Keratinocyte (primary cell): ENCODE results near the gene TARBP2. TPM values are rescaled to one million over a fixed set of nuclear protein-coding genes. Genes with fewer than 3 reads are reported as not detected.
A peak's percentile ranks its signal among the peaks of the same experiment; 100 is the strongest.

Source experiments
- DNase-seq: peaks from one replicate; pipeline ENCODE4 v3.0.0-alpha.2; 2011; ENCODE audit warnings: low read depth, missing footprints, low spot score
- FAIRE-seq: peaks from 2 replicates; lab custom pipeline; 2011; peaks lifted over from hg19 to GRCh38; lab: Jason Lieb, UNC
- H2AFZ ChIP-seq: 2 replicates; pipeline ENCODE4 v1.6.0; 2012; ENCODE audit warnings: low read length, control low read depth, inconsistent platforms; ENCODE audit not compliant: control insufficient read depth
- H3K27ac ChIP-seq: 2 replicates; pipeline ENCODE4 v1.5.1; 2011; ENCODE audit warnings: low read length; ENCODE audit not compliant: control insufficient read depth, insufficient read depth
- H3K27me3 ChIP-seq: 3 replicates; pipeline ENCODE4 v1.6.0; 2011; ENCODE audit warnings: low read length; ENCODE audit not compliant: control insufficient read depth, insufficient read depth; ENCODE audit errors: extremely low read depth
- H3K36me3 ChIP-seq, 2 experiments: 2 replicates in 1 of 2; 3 replicates in 1 of 2; pipeline ENCODE4 v1.5.1; 2011; ENCODE audit warnings: low read length in 2 of 2, mild to moderate bottlenecking in 1 of 2; ENCODE audit not compliant: control insufficient read depth in 2 of 2, insufficient read depth in 2 of 2; ENCODE audit errors: extremely low read depth in 1 of 2
- H3K4me1 ChIP-seq: 3 replicates; pipeline ENCODE4 v1.5.1; 2011; ENCODE audit warnings: low read length; ENCODE audit not compliant: control insufficient read depth, insufficient read depth; ENCODE audit errors: extremely low read depth
- H3K4me2 ChIP-seq: 3 replicates; pipeline ENCODE4 v1.6.0; 2011; ENCODE audit warnings: low read depth, low read length; ENCODE audit not compliant: control insufficient read depth, insufficient read depth; ENCODE audit errors: extremely low read depth
- H3K4me3 ChIP-seq, 3 experiments: fragments of 200-600 bp in 1 of 3; sonication (generic) in 1 of 3; 2 replicates in 2 of 3; 3 replicates in 1 of 3; pipeline ENCODE4 v1.5.1; 2011 to 2016; ENCODE audit warnings: low read length in 3 of 3, mild to moderate bottlenecking in 3 of 3, control low read depth in 2 of 3, inconsistent platforms in 1 of 3, low read depth in 1 of 3, mixed read lengths in 1 of 3, mixed run types in 1 of 3, moderate library complexity in 1 of 3; ENCODE audit not compliant: control insufficient read depth in 2 of 3, insufficient read depth in 2 of 3; ENCODE audit errors: extremely low read depth in 1 of 3
- H3K79me2 ChIP-seq: 2 replicates; pipeline ENCODE4 v1.6.0; 2012; ENCODE audit warnings: low read length; ENCODE audit not compliant: control insufficient read depth, insufficient read depth
- H3K9ac ChIP-seq: 3 replicates; pipeline ENCODE4 v1.6.0; 2011; ENCODE audit warnings: low read length; ENCODE audit not compliant: control insufficient read depth, insufficient read depth; ENCODE audit errors: extremely low read depth
- H3K9me1 ChIP-seq: 3 replicates; pipeline ENCODE4 v1.6.0; 2011; ENCODE audit warnings: low read length; ENCODE audit not compliant: control insufficient read depth, insufficient read depth; ENCODE audit errors: extremely low read depth
- H3K9me3 ChIP-seq: 2 replicates; pipeline ENCODE4 v1.5.1; 2012; ENCODE audit warnings: low read depth, low read length; ENCODE audit not compliant: control insufficient read depth
- H4K20me1 ChIP-seq: 3 replicates; pipeline ENCODE4 v1.6.0; 2011; ENCODE audit warnings: low read length; ENCODE audit not compliant: control insufficient read depth, insufficient read depth; ENCODE audit errors: extremely low read depth
- EZH2 ChIP-seq: IDR thresholded peaks from one replicate; pipeline ENCODE4 v1.6.1; 2012; ENCODE audit warnings: inconsistent platforms, mild to moderate bottlenecking, low read length, moderate library complexity
- dilution Hi-C: fragments of 300-500 bp; cut with MboI; formaldehyde crosslinking; loops from one replicate; pipeline ENCODE4 v1.7.0; 2020; ENCODE audit warnings: low sequenced_read_pairs; ENCODE audit not compliant: extremely low pct_ligation_motif_present
- polyA plus RNA-seq, 5 experiments: library from polyadenylated mRNA; depleted of rRNA in 3 of 5; stranded (reverse) in 3 of 5; stranded (forward) in 1 of 5; unstranded in 1 of 5; fragments of >200 nt; gene quantifications; 1 replicate in 1 of 5; 2 replicates in 3 of 5; 3 replicates in 1 of 5; pipeline versions ENCODE4 v1.2.1 to v1.2.3, GENCODE V29; 2011 to 2012; ENCODE audit warnings: missing spikeins in 2 of 5, low read depth in 1 of 5, low replicate concordance in 1 of 5
- TF ChIP-seq, protein P1 (sequence below), 3 experiments: IDR thresholded peaks in 1 of 3; conservative IDR thresholded peaks in 1 of 3; optimal IDR thresholded peaks in 1 of 3; 2 replicates in 2 of 3; 3 replicates in 1 of 3; pipeline versions ENCODE3 to v1.5.1; 2011; ENCODE audit warnings: low read length in 3 of 3, mild to moderate bottlenecking in 3 of 3, moderate library complexity in 2 of 3, control low read depth in 1 of 3, inconsistent platforms in 1 of 3; ENCODE audit not compliant: insufficient read depth in 2 of 3; ENCODE audit errors: extremely low read depth in 1 of 3

TARBP2 gene
- polyA plus RNA-seq, 1 donor (not counting 4 experiments of a cell fraction or from before 2014, with no cell fraction given) = 21.0 TPM

DNA sequence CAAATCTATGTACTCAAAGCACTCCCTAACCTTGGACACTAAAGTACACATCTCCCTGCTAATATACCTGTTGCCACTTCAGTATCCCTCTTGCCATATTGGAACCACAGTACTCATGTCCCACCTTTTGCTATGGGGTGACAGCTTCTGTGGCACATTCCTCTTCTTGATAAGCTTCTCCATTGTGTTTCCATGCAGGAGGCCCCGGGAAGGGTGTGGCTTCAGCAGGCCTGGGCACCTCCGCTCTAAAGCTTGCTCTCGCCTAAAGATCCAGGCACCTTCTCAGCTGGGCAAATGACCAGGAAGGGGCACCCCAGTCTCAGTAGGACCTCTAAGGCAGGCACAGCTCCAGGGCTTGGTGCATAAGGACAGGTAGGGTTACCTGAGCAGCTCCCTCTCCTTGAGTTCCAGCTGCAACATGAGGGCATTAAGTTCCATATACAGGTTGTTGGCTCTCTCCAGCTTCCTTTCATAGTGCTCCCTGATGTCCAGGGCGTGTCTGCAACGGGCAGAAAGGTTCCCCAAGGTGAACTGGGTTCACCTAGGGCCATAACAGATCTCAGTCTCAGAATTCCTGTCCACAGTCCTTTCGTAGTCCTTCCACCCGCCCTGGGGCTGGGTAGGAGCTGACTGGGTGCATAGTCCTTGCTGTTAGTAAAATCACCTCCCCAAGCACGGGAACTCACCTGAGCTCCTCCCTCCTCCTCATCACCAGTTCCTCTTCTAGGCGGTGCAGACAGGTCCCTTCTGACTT, 17.7 kb upstream of the TARBP2 start:
- no peak overlapping the region for H3K27ac ChIP-seq
- DNase-seq (no peak), FAIRE-seq (peak; percentile 23)
- peaks cover 18 to 42% of the 10 kb centered on the region in 2 experiments for H3K36me3 ChIP-seq
- H3K9me1 ChIP-seq = peaks cover 3% of the 10 kb centered on the region
- TF ChIP-seq, protein P1, sequence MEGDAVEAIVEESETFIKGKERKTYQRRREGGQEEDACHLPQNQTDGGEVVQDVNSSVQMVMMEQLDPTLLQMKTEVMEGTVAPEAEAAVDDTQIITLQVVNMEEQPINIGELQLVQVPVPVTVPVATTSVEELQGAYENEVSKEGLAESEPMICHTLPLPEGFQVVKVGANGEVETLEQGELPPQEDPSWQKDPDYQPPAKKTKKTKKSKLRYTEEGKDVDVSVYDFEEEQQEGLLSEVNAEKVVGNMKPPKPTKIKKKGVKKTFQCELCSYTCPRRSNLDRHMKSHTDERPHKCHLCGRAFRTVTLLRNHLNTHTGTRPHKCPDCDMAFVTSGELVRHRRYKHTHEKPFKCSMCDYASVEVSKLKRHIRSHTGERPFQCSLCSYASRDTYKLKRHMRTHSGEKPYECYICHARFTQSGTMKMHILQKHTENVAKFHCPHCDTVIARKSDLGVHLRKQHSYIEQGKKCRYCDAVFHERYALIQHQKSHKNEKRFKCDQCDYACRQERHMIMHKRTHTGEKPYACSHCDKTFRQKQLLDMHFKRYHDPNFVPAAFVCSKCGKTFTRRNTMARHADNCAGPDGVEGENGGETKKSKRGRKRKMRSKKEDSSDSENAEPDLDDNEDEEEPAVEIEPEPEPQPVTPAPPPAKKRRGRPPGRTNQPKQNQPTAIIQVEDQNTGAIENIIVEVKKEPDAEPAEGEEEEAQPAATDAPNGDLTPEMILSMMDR (optimal IDR thresholded peaks at IDR 0.05 in 1 of 3, IDR thresholded peaks at IDR 0.05 in 1 of 3, conservative IDR thresholded peaks at IDR 0.05 in 1 of 3; ENCODE audit: extremely low read depth in 1 of 3, insufficient read depth in 2 of 3, low read length in 3 of 3) = no peak
- no peak for TF ChIP-seq EZH2
- H3K4me1 ChIP-seq = peaks cover 23% of the 10 kb centered on the region
- H3K9me3 ChIP-seq = no peaks in the 10 kb centered on the region
- H3K4me2 ChIP-seq = no peak overlapping the region
- H3K27me3 ChIP-seq = no peaks in the 10 kb centered on the region
- H3K9ac ChIP-seq = no peak overlapping the region
- no peak overlapping the region for H2AFZ ChIP-seq
- H4K20me1 ChIP-seq = peaks cover 14% of the 10 kb centered on the region
- dilution Hi-C loops = no loop called here
- no peaks in the 10 kb centered on the region for H3K79me2 ChIP-seq
- H3K4me3 ChIP-seq = no peak overlapping the region

DNA sequence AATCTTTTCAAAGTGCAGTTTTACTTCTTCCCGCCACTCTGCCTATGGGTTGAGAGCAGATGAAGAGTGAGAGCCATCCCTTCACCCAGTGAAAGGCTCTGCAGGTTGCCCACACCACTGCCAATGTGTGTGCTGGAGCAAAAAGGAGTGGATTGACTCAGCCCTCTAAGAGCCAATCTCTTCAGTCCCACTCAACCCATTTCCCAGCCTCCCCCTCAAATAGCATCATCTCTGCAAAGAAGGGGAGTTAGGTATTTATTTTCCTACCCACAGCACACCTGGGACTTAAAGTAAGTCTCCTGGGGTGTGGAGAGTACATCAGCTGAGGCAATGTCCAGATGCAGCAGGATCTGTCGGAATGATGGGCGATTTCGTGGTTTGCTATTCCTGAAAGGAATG, 17.1 kb upstream of the TARBP2 start:
- Histone ChIP-seq H3K9ac (no peak overlapping the region), H3K9me1 (peaks cover 3% of the 10 kb centered on the region), H3K27ac (no peak overlapping the region), H4K20me1 (peaks cover 14% of the 10 kb centered on the region), H3K79me2 (no peaks in the 10 kb centered on the region), H3K9me3 (no peaks in the 10 kb centered on the region), H2AFZ (no peak overlapping the region), H3K4me1 (peaks cover 23% of the 10 kb centered on the region), H3K4me2 (no peak overlapping the region), H3K36me3 (peaks cover 16 to 40% of the 10 kb centered on the region in 2 experiments), H3K27me3 (no peaks in the 10 kb centered on the region), H3K4me3 (no peak overlapping the region)
- FAIRE-seq (no peak), DNase-seq (no peak)
- dilution Hi-C loops = no loop called here
- TF ChIP-seq, protein P1 (optimal IDR thresholded peaks at IDR 0.05 in 1 of 3, IDR thresholded peaks at IDR 0.05 in 1 of 3, conservative IDR thresholded peaks at IDR 0.05 in 1 of 3; ENCODE audit: extremely low read depth in 1 of 3, insufficient read depth in 2 of 3, low read length in 3 of 3) = no peak
- no peak for TF ChIP-seq EZH2
